Fibroblast of mammary gland (primary cell): ENCODE data around the gene COA5.

ENCODE experiments used
- DNase-seq: peaks from one replicate; pipeline ENCODE4 v3.0.0-alpha.2; 2010; ENCODE audit warnings: low read depth
- H3K4me3 ChIP-seq: 2 replicates; pipeline ENCODE4 v1.5.1; 2011; ENCODE audit warnings: low read depth, mild to moderate bottlenecking, low read length, moderate library complexity; ENCODE audit not compliant: control insufficient read depth
- CTCF ChIP-seq: conservative IDR thresholded peaks from 2 replicates; pipeline ENCODE4 v1.5.1; 2011; ENCODE audit warnings: low read depth, low read length, inconsistent platforms; ENCODE audit not compliant: control insufficient read depth, insufficient read depth

The COA5 gene

GRCh38 chr2:98648451-98648850 lies 40.1 kb upstream of the COA5 start:
- DNase-seq, result no peak
- no peak overlapping the region for H3K4me3 ChIP-seq
- TF ChIP-seq CTCF, result no peak

DNA sequence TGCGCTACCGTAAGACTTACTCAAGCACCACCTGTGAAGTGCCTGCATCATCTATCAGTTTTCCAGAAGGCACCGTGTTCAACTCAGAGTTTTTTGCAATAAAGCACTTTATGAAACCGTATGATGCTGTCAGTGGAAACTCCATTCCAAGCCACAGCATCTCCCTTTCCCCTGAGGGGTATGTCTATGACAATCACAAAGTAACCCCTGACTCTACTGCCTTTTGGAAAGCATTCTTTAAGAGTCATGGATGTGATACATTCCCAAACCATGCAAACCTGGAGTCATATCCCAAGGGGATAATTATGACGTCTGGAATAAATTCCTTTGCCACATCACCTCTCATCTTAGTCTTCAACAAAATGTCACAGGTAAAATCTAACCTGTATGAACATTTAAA lies 39.3 kb upstream of the COA5 start:
- no peak overlapping the region for H3K4me3 ChIP-seq
- TF ChIP-seq CTCF, result no peak
- DNase-seq, result peak; percentile 51

DNA sequence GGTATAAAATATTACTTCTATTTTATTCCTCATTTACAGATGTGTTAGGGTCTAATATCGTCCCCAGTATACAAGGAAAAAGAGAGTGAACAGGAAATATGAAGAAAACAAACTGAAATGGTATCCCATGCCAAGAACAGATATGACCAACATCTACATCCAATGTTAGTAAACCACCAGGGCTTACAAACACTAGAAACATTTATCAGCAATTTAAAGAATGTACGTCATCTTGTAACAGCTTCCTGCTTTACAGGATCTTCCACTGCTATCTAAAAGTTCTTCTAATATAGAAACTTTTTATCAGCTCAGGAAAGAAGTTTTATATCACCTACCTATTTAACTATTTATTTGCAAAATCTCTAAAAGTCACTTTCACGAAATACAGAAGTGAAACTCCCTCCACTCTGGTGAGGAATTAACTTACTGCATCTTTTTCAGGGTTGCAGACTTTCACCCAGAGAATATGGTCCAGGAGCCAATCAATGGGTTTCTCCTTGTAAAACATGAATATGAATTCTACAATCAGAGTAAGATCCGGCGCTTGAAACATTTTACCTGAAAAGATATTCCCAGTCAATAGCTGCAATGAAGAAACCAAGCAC lies 35.3 kb upstream of the COA5 start:
- no peak for TF ChIP-seq CTCF
- no peak overlapping the region for H3K4me3 ChIP-seq
- no peak for DNase-seq

DNA sequence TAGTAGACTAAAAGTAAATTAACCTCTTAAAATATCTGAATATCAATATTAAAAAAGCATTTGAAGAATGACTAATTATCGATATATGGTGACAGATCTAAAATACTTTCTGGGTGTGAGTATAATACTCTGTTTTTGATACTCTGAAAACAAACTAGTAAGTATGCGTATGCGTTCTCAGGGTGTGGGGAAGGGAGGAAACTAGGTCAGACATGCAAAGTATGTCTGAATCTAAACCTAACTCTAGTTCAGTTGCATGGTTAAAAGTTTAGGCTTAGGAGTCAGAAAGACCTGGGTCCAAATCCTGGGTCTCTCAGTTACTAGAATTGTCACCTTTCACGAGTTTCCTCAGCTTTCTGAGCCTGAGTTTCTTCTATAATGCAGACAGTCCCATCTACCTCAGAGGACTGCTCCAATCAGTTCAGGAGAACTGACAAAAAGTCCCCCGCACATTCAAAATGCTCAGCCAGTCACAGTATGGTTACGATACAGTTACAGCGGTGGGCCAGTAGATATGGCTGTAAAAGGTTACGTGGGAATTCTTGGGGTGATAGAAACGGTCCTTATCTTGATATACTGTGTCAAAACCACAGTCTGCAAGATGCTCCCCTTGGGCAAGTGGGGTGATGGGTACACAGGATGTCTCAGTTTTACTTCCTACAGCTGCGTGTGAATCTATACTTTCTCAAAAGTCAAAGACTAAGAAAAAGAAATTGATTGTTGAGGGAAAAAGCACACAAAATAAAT lies 29.3 kb upstream of the COA5 start:
- no peak overlapping the region for H3K4me3 ChIP-seq
- DNase-seq, result no peak
- TF ChIP-seq CTCF, result no peak

DNA sequence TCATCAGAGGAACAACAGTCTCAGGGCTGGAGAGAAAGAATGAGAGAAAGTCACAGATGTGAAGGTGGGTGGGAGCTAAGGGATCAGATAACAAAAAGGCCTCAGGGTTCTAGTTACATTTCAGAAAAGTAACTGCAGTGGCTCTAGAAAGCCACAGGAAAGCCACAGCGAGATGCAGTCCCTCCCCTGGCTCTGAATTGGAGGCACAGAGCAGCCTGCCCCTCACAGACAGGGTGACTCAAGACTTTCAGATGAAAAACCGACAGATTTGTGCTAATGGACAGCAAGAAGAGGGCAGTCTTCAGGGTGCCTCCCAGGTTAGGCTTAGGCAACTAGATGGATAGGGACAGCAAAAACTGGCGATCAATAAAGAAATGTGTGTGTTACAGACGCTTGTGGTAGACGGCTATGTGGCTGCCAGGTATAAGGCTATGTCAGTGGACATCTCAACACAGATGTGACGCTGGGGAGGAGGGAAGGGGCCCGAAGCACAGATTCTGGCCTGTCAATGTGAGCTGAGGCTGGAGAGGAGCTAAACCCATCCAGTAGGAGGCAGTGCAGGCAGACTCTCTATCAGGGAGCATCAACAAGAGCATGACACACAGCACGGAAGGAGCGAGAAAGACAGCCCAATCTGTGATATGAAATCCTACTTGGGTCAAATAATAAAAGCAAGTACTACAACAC lies 26.2 kb upstream of the COA5 start:
- no peak overlapping the region for H3K4me3 ChIP-seq
- peak; percentile 43 for TF ChIP-seq CTCF
- DNase-seq, result peak; percentile 21

- no peak for DNase-seq
- H3K4me3 ChIP-seq, result no peak overlapping the region
- no peak for TF ChIP-seq CTCF
Measured at GRCh38 chr2:98632351-98632750, 24.0 kb upstream of the COA5 start.
